ENCODE data around the gene DCLK2. TPM values are rescaled to one million over a fixed set of nuclear protein-coding genes. Genes with fewer than 3 reads are reported as not detected.

DCLK2 gene
- total and polyA plus RNA-seq, 2 of the 13 experiments (the other 11 are each of a cell fraction or from before 2014, with no cell fraction given), result not detected

GRCh38 chr4:150045410-150045809 lies 32.8 kb upstream of the DCLK2 start (continued):
- TF ChIP-seq PRDM10 (CRISPR knock-in tag; IDR thresholded peaks at IDR 0.05; ENCODE audit: low read depth), result no peak
- no peak for TF ChIP-seq ETS1 (CRISPR knock-in tag; IDR thresholded peaks at IDR 0.05)
- TF ChIP-seq RFX3 (CRISPR knock-in tag; IDR thresholded peaks at IDR 0.05), result no peak
- no peak for TF ChIP-seq ZNF124 (CRISPR knock-in tag; IDR thresholded peaks at IDR 0.05)

GRCh38 chr4:150046728-150047217 lies 31.5 kb upstream of the DCLK2 start:
- in situ Hi-C loops (cut with HindIII; ENCODE audit: extremely low pct_ligation_motif_present, low pct_unique_long_range_greater_than_20kb) (no loop called here), intact Hi-C loops (cut with micrococcal nuclease; ENCODE audit: unreplicated experiment) (no loop called here)
- Histone ChIP-seq H4K20me1 (ENCODE audit: insufficient read depth, low read length) (no peaks in the 10 kb centered on the region), H3K79me2 (ENCODE audit: insufficient read depth, low read length) (no peaks in the 10 kb centered on the region), H3K9ac (ENCODE audit: insufficient read depth, low read depth, low read length) (no peak overlapping the region), H2AFZ (ENCODE audit: low read length) (no peak overlapping the region), H3K27ac (ENCODE audit: extremely low read length, insufficient read depth, low read length) (no peak overlapping the region), H3K9me3 (ENCODE audit: low read length) (no peaks in the 10 kb centered on the region), H3K4me3 (replicated peaks in 1 of 3; ENCODE audit: insufficient read depth in 1 of 3, low read depth in 2 of 3, low read length in 3 of 3) (no peak overlapping the region), H3K4me2 (ENCODE audit: low read depth, low read length) (no peak overlapping the region), H3K4me1 (ENCODE audit: insufficient read depth, low read length) (no peaks in the 10 kb centered on the region), H3K27me3 (ENCODE audit: control insufficient read depth in 1 of 2, insufficient read depth in 2 of 2, low read length in 2 of 2) (no peaks in the 10 kb centered on the region; a peak in 1 of 5 replicates), H3K36me3 (replicated peaks in 1 of 2; ENCODE audit: control insufficient read depth in 1 of 2, insufficient read depth in 2 of 2, low read length in 2 of 2) (no peaks in the 10 kb centered on the region)
- no peak for DNase-seq (ENCODE audit: low spot score)
- ChIA-PET POLR2A (no interaction called here), CTCF (ENCODE audit: low intra/inter-chr PET ratio, low total read pairs) (no interaction called here)
- no TSS peak for BruUV-seq (replicated peaks)
- ATAC-seq, result no peak
- TF ChIP-seq RFX1 (IDR thresholded peaks at IDR 0.05), result no peak
- no peak for TF ChIP-seq IKZF4 (CRISPR knock-in tag; IDR thresholded peaks at IDR 0.05; ENCODE audit: borderline replicate concordance, low read depth, not compliant biosample characterization)
- no peak for TF ChIP-seq SNRNP70 (IDR thresholded peaks at IDR 0.05; ENCODE audit: low read depth, low read length)
- no peak for TF ChIP-seq SRF (IDR thresholded peaks at IDR 0.05; ENCODE audit: low read depth, low read length)
- no peak for TF ChIP-seq ZNF607 (CRISPR knock-in tag; IDR thresholded peaks at IDR 0.05; ENCODE audit: borderline replicate concordance)
- TF ChIP-seq YY1 (IDR thresholded peaks at IDR 0.05; ENCODE audit: insufficient read depth, insufficient replicate concordance, low read depth, low read length), result no peak
- TF ChIP-seq ZNF572 (CRISPR knock-in tag; IDR thresholded peaks at IDR 0.05), result no peak
- no peak for TF ChIP-seq ZNF121 (CRISPR knock-in tag; IDR thresholded peaks at IDR 0.05)
- no peak for TF ChIP-seq PAWR (CRISPR knock-in tag; IDR thresholded peaks at IDR 0.05; ENCODE audit: borderline replicate concordance)
- no peak for TF ChIP-seq ZNF788 (CRISPR knock-in tag; IDR thresholded peaks at IDR 0.05; ENCODE audit: borderline replicate concordance)
- TF ChIP-seq ZNF543 (CRISPR knock-in tag; IDR thresholded peaks at IDR 0.05), result no peak
- TF ChIP-seq MBNL3 (CRISPR knock-in tag; conservative IDR thresholded peaks at IDR 0.05), result no peak
- no peak for TF ChIP-seq BATF2 (CRISPR knock-in tag; IDR thresholded peaks at IDR 0.05)
- no peak for TF ChIP-seq HNRNPL (IDR thresholded peaks at IDR 0.05; ENCODE audit: low read depth, low read length)
- no peak for TF ChIP-seq ZNF580 (CRISPR knock-in tag; IDR thresholded peaks at IDR 0.05; ENCODE audit: borderline replicate concordance, low read depth)
- no peak for TF ChIP-seq NCOA2 (CRISPR knock-in tag; IDR thresholded peaks at IDR 0.05)
- 0% methylated on average over 5 of the region's 5 CpGs for WGBS (ENCODE audit: low lambda C conversion rate)
- no peak for FAIRE-seq
